HG03025 (cell line): Measurements from ENCODE around the gene RORC.

ENCODE experiments used
- ATAC-seq: cut with Tn5 transposase; IDR thresholded peaks from one replicate; pipeline ENCODE4 v1.9.1; 2021; ENCODE audit warnings: mild to moderate bottlenecking, moderate library complexity; ENCODE audit not compliant: unreplicated experiment, low FRiP score

The RORC gene

GRCh38 chr1:151829352-151830046 is 2.1 kb downstream of the RORC start:
- no peak for ATAC-seq

- ATAC-seq: no peak
Observed at GRCh38 chr1:151828921-151829320, 2.7 kb downstream of the RORC start.

GRCh38 chr1:151827853-151828252 is 3.7 kb downstream of the RORC start:
- no peak for ATAC-seq

GRCh38 chr1:151825751-151826660 is 5.6 kb downstream of the RORC start:
- no peak for ATAC-seq

- ATAC-seq: no peak
Observed at GRCh38 chr1:151825204-151825603, 6.4 kb downstream of the RORC start.

GRCh38 chr1:151823175-151823574 is 8.4 kb downstream of the RORC start:
- ATAC-seq: no peak

GRCh38 chr1:151822404-151822803 is 9.2 kb downstream of the RORC start:
- no peak for ATAC-seq

GRCh38 chr1:151820940-151821339 is 10.7 kb downstream of the RORC start:
- no peak for ATAC-seq

- ATAC-seq: no peak
Observed at GRCh38 chr1:151819976-151820623, 11.5 kb downstream of the RORC start.

GRCh38 chr1:151819227-151819835 is 12.3 kb downstream of the RORC start:
- no peak for ATAC-seq

- ATAC-seq: no peak
Observed at GRCh38 chr1:151817353-151817730, 14.3 kb downstream of the RORC start.

- no peak for ATAC-seq
Observed at GRCh38 chr1:151816548-151817352, 14.9 kb downstream of the RORC start.

- ATAC-seq: no peak
Observed at GRCh38 chr1:151815716-151816327, 15.8 kb downstream of the RORC start.

GRCh38 chr1:151814971-151815545 is 16.5 kb downstream of the RORC start:
- no peak for ATAC-seq

- ATAC-seq: no peak
Observed at GRCh38 chr1:151814426-151814825, 17.2 kb downstream of the RORC start.

GRCh38 chr1:151813271-151813977 is 18.2 kb downstream of the RORC start:
- ATAC-seq: no peak

GRCh38 chr1:151811181-151811580 is 20.4 kb downstream of the RORC start:
- ATAC-seq: no peak

GRCh38 chr1:151809985-151810556 is 21.5 kb downstream of the RORC start:
- ATAC-seq: no peak
